K562 treated with DMSO at 1 percent for 12 hours (cell line): ENCODE results near the gene MYO5A. TPM values are rescaled to one million over a fixed set of nuclear protein-coding genes. Genes with fewer than 3 reads are reported as not detected.

ENCODE experiments used
- total RNA-seq: library from RNA; unstranded; fragments of 300-600 nt; gene quantifications from 2 replicates; pipeline ENCODE4 v1.2.3, GENCODE V29; 2022; ENCODE audit not compliant: insufficient read depth

MYO5A gene
- 0.49 and 2.3 TPM in 2 replicates for total RNA-seq

DNA sequence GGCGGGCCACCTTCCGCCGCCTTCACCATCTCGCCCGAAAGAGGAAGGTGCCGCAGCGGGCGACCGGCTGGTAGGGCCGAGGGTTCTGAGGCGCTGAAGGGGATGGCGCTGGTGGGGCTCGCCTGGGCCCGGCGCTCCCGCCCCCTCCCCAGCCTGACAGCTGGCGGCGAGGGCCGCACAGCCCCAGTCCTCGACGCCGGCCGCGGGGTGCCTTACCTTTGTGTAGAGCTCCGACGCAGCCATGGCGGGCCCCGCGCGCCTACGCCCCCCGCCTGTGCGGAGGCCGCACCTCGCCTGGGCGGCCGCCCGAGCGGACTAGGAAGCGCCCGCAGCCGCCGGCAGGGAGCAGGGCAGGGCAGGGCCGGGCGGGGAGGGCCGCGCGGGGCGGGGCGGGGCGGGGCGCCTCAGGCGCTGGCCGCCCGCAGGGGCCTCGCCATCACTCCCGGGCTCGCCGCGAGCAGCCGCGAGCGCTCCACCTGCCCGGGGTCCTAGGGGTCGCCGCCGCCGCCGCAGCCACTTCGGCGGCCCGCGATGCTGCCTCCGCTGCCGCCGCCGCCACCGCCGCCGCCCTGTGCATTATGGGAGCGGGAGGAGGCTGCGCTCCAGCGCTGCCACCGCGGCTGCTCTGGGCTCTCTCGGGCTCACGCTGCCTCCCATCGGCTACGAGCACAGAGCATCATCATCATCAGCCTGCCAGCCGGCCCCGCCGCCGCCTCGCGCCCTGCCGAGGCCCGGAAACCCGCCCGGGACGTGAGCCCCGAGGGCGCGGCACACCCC is at the start of gene MYO5A:
TSS of gene MYO5A (minus strand) at position 317 of the 777 bp plus-strand sequence. CDS start at position 243, 74 bp downstream.

GRCh38 chr15:52568601-52569585 is 40.2 kb upstream of the MYO5A start, which contains the start of gene ARPP19:
ARPP19 (minus strand) TSS chr15:52569030; CDS start chr15:52568892, 138 bp downstream.

GRCh38 chr15:52295421-52296001 is 233.2 kb downstream of the MYO5A start, which contains the start of gene MYO5C:
MYO5C (minus strand) TSS chr15:52295804; CDS start chr15:52295636, 168 bp downstream.

Other genes with a start within 250 kb of the MYO5A start
- 0.07 TPM in 1 of 2 replicates, not detected in the other for gene MYO5C, start 233.1 kb downstream of the MYO5A start, total RNA-seq
- 14.0 and 38.7 TPM in 2 replicates for gene ARPP19, start 40.1 kb upstream of the MYO5A start, total RNA-seq
- 3.0 and 10.9 TPM in 2 replicates for gene ATOSA, start 150.5 kb upstream of the MYO5A start, total RNA-seq